ENCODE data around the gene NSUN3. TPM values are rescaled to one million over a fixed set of nuclear protein-coding genes. Genes with fewer than 3 reads are reported as not detected.
"Not testable (repeated sequence)": the region's sequence is repeated elsewhere in the genome, so short reads cannot be mapped to it uniquely, and the experiment has no call there.

NSUN3 gene
- total and polyA plus RNA-seq, 9 donors, result 7.1 to 14.9 (median 11.7) TPM

DNA sequence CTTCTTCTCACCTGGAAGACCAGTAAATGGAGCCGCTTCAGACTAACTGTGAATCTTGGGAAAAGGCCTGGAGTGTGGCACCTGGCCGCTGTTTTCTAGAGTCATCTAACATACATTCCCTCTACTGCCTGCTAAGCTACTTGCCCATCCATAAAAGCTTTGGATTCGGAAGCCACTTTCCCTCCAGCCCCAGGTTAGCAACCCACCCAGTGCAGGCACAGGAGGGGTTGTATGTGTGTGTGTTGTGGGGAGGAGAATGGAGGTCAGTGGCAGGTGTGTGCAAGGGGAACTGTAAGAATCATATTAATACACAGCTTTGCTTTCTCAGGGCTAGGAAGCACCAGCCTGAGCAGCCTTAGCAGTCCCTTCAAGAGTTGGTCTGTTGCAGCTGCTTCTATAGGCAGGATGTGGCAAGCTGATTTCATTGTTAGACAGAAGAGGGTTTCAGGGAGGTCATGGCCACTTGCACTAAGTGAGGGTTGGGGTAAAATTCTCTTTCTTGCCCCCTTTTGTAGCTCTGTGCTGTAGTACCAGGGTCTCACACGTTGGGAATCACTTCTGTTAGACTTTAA is 8.9 kb downstream of the NSUN3 start:
- intact Hi-C loops (cut with DNase I), result no loop called here
- H3K4me3 ChIP-seq, result no peak overlapping the region
- TF ChIP-seq, protein P1, sequence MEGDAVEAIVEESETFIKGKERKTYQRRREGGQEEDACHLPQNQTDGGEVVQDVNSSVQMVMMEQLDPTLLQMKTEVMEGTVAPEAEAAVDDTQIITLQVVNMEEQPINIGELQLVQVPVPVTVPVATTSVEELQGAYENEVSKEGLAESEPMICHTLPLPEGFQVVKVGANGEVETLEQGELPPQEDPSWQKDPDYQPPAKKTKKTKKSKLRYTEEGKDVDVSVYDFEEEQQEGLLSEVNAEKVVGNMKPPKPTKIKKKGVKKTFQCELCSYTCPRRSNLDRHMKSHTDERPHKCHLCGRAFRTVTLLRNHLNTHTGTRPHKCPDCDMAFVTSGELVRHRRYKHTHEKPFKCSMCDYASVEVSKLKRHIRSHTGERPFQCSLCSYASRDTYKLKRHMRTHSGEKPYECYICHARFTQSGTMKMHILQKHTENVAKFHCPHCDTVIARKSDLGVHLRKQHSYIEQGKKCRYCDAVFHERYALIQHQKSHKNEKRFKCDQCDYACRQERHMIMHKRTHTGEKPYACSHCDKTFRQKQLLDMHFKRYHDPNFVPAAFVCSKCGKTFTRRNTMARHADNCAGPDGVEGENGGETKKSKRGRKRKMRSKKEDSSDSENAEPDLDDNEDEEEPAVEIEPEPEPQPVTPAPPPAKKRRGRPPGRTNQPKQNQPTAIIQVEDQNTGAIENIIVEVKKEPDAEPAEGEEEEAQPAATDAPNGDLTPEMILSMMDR (IDR thresholded peaks at IDR 0.05), result no peak
- 84 to 89% (median 89%) methylated on average over 4 of the region's 4 CpGs for WGBS, 3 donors
- DNase-seq, result no peak
- peaks cover 2% of the 10 kb centered on the region for H3K4me1 ChIP-seq (ENCODE audit: insufficient read depth)
- no peaks in the 10 kb centered on the region for H3K9me3 ChIP-seq
- no peak overlapping the region for H3K27ac ChIP-seq
- no peaks in the 10 kb centered on the region for H3K36me3 ChIP-seq
- no peaks in the 10 kb centered on the region for H3K27me3 ChIP-seq

DNA sequence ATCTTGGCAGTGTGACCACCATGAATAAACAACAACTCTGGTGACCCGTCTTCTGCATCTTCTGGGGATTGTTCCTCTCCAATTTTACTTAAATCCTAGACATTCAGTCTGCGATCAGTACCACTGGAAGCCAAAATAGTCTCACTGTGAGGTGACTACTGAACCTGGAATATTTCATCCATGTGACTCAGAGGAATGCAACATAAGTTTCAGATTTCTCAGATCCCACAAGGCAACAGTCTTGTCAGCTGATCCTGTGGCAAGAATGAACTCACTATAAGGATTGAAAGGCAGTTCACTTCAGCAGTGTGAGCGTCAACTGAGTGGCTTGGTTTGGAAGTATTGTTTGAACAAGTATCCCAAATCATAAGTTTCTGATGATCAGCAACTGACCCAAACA is 13.2 kb downstream of the NSUN3 start:
- WGBS, 3 donors, result 93 to 97% (median 94%) methylated on average over 3 of the region's 3 CpGs

DNA sequence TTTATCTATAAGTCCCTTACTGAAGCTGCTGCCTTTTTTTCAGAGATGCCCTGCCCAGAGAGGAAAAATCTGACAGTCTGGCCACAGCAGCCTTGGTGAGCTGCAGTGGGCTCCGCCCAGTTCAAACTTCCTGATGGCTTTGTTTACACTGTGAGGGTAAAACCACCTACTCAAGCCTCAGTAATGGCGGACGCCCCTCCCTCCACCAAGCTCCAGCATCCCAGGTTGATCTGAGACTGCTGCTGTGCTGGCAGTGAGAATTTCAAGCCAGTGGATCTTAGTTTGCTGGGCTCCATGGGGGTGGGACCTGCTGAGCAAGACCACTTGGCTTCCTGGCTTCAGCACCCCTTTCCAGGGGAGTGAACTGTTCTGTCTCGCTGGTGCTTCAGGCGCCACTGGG is 17.7 kb downstream of the NSUN3 start:
- H3K36me3 ChIP-seq; intact Hi-C loops (cut with DNase I); DNase-seq; H3K9me3 ChIP-seq; H3K4me1 ChIP-seq (ENCODE audit: insufficient read depth); H3K27me3 ChIP-seq; H3K27ac ChIP-seq; H3K4me3 ChIP-seq: not testable (repeated sequence)
- 91 to 100% (median 97%) methylated on average over 5 of the region's 5 CpGs for WGBS, 3 donors

More for the DNA sequence above, 13.2 kb downstream of the NSUN3 start:
- Histone ChIP-seq H3K27me3 (no peaks in the 10 kb centered on the region), H3K27ac (no peak overlapping the region), H3K4me3 (no peak overlapping the region), H3K36me3 (no peaks in the 10 kb centered on the region), H3K9me3 (no peaks in the 10 kb centered on the region), H3K4me1 (ENCODE audit: insufficient read depth) (no peaks in the 10 kb centered on the region)
- intact Hi-C loops (cut with DNase I), result no loop called here
- no peak for TF ChIP-seq EP300 (IDR thresholded peaks at IDR 0.05)
- TF ChIP-seq POLR2A (IDR thresholded peaks at IDR 0.05), result no peak
- TF ChIP-seq, protein P1 (IDR thresholded peaks at IDR 0.05), result no peak
- DNase-seq, result no peak

DNA sequence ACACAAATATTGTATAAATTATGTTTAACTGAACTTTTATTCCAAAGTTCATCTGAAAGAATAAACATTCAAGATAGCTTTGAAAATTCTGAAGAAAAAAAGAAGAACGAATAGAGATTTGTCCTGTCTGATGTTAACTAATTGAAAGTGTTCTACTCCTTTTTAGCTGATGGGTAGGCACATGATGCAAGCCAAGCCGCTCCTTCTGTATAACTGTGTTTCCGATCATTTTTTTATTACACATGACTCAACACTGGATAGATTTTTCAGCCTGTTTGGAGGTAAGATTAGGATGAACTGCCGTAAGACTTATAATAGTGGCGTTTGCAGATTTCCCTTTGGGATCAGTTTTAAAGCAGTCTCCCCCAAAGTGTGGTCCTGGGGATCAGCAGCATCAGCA is 19.0 kb downstream of the NSUN3 start:
- intact Hi-C loops (cut with DNase I), result no loop called here
- WGBS, 3 donors, result 75 to 89% (median 89%) methylated on average over 5 of the region's 5 CpGs
- no peak overlapping the region for H3K4me3 ChIP-seq
- no peaks in the 10 kb centered on the region for H3K27me3 ChIP-seq
- TF ChIP-seq EP300 (IDR thresholded peaks at IDR 0.05) (no peak), POLR2A (IDR thresholded peaks at IDR 0.05) (no peak)
- TF ChIP-seq, protein P1 (IDR thresholded peaks at IDR 0.05), result no peak
- no peak overlapping the region for H3K27ac ChIP-seq
- DNase-seq, result no peak
- no peaks in the 10 kb centered on the region for H3K36me3 ChIP-seq
- no peaks in the 10 kb centered on the region for H3K4me1 ChIP-seq (ENCODE audit: insufficient read depth)
- no peaks in the 10 kb centered on the region for H3K9me3 ChIP-seq

DNA sequence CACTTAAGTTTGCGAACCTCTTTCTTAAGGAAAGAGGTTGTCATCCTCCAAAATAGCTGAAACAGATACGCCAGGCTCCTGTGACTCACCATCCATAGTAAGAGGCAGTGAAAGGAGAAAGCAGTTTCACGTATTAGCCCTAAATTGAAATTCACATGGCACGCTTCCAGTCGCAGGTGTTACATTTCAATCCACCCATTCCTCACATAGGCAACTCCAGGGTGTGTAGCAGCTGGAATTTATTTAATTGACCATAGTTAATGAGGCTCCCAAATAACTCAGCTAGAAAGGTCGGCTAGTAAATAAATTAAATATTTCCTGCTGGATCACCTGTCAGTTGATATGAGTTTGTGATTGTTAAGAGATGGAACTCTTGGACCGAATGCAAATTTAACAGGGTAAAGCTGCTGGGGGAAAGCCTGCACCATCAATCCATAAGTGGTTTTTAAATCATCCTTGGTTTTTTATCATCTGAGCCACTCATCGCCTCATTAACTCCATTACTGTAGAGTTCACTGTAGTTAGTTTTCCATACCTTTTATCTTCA is 19.6 kb downstream of the NSUN3 start:
- Histone ChIP-seq H3K4me1 (ENCODE audit: insufficient read depth) (no peaks in the 10 kb centered on the region), H3K36me3 (no peaks in the 10 kb centered on the region), H3K9me3 (no peaks in the 10 kb centered on the region), H3K4me3 (no peak overlapping the region), H3K27ac (no peak overlapping the region), H3K27me3 (no peaks in the 10 kb centered on the region)
- no peak for TF ChIP-seq POLR2A (IDR thresholded peaks at IDR 0.05)
- DNase-seq, result no peak
- intact Hi-C loops (cut with DNase I), result no loop called here
- WGBS, 3 donors, result 61 to 79% (median 74%) methylated on average over 8 of the region's 8 CpGs
